ENCODE measurements around the gene DOCK8.

DNA sequence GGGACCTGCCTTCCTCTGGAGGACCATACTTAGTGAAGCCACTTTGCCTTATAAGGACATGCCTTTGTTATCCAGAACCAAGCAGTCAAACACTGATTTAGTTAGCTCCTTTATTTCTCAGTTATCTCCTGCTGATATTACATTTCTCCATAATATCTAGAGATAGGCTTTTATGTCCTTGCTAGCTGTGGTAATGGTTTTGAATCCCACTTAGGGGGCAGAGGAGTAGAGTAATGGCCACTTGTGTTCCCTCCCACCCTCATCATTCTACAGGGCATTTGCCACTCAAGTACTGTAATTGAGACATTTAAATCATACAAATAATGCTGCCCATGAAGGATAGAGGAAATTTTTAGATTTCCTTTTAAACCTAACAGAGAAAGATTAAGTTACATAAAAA lies 80.9 kb downstream of the DOCK8 start:
- TF ChIP-seq, protein P1, sequence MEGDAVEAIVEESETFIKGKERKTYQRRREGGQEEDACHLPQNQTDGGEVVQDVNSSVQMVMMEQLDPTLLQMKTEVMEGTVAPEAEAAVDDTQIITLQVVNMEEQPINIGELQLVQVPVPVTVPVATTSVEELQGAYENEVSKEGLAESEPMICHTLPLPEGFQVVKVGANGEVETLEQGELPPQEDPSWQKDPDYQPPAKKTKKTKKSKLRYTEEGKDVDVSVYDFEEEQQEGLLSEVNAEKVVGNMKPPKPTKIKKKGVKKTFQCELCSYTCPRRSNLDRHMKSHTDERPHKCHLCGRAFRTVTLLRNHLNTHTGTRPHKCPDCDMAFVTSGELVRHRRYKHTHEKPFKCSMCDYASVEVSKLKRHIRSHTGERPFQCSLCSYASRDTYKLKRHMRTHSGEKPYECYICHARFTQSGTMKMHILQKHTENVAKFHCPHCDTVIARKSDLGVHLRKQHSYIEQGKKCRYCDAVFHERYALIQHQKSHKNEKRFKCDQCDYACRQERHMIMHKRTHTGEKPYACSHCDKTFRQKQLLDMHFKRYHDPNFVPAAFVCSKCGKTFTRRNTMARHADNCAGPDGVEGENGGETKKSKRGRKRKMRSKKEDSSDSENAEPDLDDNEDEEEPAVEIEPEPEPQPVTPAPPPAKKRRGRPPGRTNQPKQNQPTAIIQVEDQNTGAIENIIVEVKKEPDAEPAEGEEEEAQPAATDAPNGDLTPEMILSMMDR (IDR thresholded peaks at IDR 0.05), result no peak
- TF ChIP-seq POLR2A (IDR thresholded peaks at IDR 0.05), result no peak
- TF ChIP-seq POLR2AphosphoS5 (IDR thresholded peaks at IDR 0.05), result no peak
